HG03066 (cell line): ENCODE data around the gene TOPBP1.
"Not testable (repeated sequence)": the region's sequence is repeated elsewhere in the genome, so short reads cannot be mapped to it uniquely, and the experiment has no call there.

Experiments used
- ATAC-seq: cut with Tn5 transposase; IDR thresholded peaks from one replicate; pipeline ENCODE4 v1.9.1; 2021; ENCODE audit warnings: low read depth; ENCODE audit not compliant: unreplicated experiment

The TOPBP1 gene

GRCh38 chr3:133661454-133662277 lies at the start of gene TOPBP1:
TSS of gene TOPBP1 (minus strand) at chr3:133661941. CDS start at chr3:133661127, 814 bp downstream.
- ATAC-seq: peak; percentile 90

DNA sequence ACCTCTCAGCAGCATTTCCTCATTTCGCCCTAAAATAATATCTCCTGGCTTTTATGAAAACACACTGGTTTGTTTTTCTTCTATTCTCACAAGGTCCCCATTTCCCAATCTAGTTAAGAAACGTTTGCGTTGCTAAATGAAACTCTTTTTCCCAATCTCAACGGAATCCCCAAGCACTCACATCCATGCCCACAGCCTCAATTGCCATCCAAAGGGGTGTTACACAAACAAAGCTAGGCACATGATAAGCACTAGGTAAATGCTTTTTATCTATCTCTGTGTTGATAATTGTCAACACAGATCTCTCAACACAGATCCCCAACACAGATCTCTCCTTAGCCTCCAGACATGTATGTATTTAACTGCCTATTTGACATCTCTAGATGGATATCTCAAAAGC lies 49.3 kb upstream of the TOPBP1 start:
- no peak for ATAC-seq

- no peak for ATAC-seq
Observed at GRCh38 chr3:133709139-133709750, 47.5 kb upstream of the TOPBP1 start.

DNA sequence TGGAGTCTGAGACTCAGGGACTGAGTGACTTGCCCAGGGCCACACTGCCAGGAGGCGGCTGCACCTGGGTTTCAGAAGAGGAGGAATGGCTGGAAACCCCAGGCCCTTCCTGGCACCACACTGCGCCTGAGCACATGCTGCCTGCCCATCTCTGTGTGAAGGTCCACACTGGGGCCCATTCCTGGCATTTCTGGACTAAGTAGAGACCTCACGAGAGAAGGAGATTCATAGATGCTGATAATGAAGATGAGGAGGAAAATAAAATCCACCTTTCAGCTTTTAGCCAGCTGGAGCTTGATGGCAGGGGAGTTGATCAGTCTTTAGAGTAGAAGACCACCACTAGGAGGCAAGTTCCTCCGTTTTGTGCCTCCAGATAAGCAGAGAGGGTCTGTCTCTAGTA lies 44.3 kb upstream of the TOPBP1 start:
- ATAC-seq: no peak

GRCh38 chr3:133703915-133704314 lies 42.2 kb upstream of the TOPBP1 start:
- no peak for ATAC-seq

DNA sequence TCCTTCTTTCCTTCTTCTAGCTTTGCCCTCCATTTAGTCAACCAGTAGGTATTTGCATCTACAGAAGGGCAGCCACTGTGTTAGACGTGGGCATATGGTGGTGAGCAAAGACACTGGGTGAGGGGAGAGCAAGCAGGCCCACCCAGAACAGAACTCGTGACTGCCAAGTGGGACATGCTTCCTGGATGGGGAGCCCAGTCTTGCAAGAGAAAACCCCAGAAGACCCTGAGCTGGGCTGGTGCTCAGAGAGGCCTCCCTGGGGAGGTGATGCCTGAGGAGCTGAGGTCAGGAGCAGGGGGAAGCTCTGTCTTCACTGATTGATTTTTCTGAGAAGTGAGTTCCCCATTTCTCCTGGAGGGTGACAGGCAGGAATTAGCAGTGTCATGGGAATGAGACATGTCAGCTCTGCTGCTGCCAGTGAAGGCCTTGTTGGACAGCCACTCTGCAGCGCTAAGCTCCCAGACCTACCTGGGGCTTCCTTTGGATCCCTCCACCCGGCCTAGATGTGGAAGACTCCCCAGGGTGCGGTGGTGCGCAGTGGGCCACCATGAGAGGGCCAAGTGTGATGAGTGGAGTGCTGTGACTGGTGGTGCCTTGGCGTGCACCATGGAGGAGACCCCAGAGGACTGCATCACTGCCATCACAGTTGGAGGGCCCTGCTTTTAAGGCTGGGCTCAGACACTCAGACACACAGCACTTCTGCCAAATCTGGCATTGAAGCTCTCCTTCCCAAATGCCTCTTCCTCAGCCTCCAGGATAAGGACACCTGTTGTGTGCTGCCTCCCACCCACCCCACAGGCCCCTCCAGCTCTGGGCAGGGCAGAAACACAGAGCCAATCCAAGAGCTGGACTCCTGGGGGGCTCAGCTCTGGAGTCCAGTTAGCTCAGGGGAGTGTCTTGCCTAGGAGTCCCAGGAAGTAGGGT lies 40.0 kb upstream of the TOPBP1 start:
- no peak for ATAC-seq

DNA sequence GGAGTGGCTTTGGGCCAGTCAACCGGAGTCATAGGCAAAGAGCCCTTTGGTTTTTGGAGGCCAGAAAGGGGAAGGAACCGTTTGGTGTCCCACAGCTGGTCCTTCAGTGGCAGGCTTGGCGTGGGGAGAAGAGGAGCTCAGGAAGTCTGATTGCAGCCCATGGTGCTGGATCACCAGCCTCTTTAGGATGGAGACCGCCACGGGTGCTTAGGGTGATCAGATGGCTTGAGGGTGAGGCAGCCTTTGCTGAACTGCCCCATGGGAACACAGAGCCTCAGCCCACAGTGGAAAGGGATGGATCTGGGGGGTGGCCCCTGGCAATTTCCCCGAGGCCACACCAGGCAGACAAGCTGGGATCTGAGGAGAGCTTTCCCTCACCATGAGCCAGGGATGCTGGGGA lies 38.6 kb upstream of the TOPBP1 start:
- ATAC-seq: no peak

DNA sequence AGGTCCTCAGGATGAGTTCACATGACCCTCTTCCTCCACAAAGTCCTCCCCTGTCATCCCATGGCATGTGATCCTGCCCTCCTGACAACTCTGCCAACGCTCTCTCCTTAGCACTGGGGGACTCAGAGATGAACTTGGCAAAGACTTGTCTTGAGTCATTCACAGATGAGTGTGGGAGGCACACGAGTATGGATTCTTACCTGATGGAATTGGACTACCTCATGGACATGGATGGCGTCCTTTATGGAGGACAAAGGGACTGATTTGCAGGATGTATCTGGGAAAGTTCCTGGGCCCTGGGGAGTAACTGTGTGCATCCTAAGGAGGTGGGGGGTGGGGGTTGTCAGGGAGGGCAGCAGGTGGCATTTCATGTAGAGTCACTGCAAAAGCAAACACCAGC lies 38.2 kb upstream of the TOPBP1 start:
- ATAC-seq: no peak

GRCh38 chr3:133699467-133699866 lies 37.7 kb upstream of the TOPBP1 start:
- no peak for ATAC-seq

GRCh38 chr3:133697960-133698359 lies 36.2 kb upstream of the TOPBP1 start:
- ATAC-seq: no peak

DNA sequence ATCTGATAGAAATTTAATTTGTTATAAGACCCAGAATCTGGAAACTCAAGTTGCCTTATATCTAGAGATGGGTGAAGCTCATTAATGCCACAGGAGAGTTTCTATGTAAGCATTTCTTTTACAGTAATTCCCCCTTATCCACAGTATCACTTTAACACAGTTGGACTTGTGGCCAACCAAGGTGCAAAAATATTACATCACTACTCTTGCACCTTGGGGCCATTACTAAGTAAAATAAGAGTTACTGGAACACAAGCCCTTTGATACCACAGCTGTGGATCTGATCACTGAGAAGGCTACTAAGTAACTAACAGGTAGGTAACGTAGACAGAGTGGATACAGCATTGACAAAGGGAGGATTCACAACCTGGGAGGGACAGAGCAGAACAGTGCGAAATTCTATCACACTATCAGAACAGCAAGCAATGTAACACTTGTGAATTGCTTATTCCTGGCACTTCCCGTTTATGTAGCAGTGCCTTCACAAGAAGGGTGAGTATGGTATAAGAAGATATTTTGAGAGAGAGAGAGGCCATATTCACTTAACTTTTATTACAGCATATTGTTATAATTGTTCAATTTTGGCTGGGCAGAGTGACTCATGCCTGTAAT lies 33.9 kb upstream of the TOPBP1 start:
- no peak for ATAC-seq

DNA sequence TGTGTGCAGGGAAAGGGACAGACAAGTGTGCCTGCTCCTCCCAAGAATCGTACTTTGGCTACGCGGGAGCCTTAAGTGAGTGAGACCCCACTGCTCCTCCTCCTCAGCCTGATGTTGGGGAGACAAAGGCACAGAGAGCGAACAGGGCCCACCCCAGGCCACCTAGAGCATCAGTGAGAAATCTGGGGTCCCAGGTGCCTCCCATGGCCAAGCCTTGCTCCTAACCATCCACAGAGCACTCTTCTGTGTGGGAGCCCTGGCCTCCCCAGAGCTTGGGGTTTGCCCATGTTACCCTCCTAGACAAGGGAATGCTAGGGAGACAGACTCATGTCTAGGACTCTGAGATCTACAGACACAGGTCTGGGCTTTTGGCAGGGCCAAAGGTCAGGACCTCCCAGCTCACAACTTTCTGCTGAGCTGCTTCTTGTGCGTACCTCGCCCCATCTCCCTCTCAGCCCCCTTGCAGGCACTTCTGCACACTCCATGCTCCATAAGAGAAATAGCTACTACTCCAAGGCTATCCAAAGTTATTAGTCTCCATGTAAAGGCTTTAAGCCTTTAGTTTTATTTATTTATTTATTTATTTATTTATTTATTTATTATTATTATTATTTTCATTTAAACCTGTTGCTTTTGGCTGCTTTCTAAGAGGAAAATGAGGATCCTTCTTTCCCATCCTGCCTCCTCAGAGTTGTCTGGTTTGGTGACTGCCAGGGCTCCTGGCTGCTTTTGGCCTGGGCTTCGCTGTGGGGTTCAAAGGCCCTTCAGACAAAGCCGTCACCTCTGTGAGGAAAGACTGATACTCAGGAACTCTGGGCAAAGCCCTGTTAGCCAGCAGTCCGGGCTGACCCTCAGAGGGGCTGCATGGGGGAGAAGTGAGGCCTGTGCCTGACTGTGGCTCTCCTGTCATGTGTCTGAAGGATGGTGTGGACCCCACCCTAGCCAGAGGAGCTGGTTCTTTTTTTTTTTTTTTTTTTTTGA lies 32.8 kb upstream of the TOPBP1 start:
- ATAC-seq: no peak

GRCh38 chr3:133693821-133694220 lies 32.1 kb upstream of the TOPBP1 start:
- ATAC-seq: no peak

- ATAC-seq: no peak
Observed at GRCh38 chr3:133692759-133693158, 31.0 kb upstream of the TOPBP1 start.

DNA sequence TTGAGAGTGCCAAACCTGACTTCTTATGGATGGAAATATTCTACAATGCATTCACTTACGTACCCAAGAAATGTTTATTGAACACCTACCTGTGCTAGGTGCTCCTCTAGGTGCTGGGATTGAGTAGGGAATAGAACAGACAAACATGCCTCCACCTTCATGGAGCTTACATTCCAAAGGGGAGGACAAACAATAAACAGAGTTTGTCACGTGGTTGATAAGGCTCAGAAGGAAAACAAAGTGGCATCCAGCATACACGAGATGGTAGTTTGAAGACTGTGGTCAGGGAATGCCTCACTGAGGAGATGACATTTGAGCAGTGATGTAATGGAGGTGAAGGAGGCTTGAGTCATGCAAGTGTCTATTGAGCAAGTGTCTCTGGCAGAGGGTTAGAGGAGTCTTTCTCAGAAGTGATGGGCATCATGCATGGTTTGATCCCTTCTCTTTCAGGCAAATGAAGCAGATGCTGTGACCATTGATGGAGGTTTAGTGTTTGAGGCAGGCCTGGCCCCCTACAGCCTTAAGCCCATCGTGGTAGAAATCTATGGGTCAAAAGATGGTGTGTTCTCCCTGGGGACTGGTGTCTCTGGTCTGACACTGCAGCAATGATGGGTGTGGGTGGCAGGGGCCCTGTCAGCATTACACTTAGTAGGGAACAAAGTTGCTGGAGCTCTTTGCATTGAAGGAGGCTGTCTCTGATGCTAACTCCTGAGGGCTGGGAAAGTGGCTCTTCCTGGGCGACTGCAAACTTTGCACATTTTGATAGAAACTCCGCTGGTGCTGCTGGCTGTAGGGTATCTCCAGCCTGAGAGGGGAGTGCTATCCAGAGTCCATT lies 29.7 kb upstream of the TOPBP1 start:
- ATAC-seq: no peak

GRCh38 chr3:133677993-133678392 lies 16.3 kb upstream of the TOPBP1 start:
- not testable (repeated sequence) for ATAC-seq

GRCh38 chr3:133676336-133677118 lies 14.8 kb upstream of the TOPBP1 start:
- ATAC-seq: no peak
